Measurements from ENCODE around the gene EPS15.
"Not testable (repeated sequence)": the region's sequence is repeated elsewhere in the genome, so short reads cannot be mapped to it uniquely, and the experiment has no call there.

EPS15 gene

DNA sequence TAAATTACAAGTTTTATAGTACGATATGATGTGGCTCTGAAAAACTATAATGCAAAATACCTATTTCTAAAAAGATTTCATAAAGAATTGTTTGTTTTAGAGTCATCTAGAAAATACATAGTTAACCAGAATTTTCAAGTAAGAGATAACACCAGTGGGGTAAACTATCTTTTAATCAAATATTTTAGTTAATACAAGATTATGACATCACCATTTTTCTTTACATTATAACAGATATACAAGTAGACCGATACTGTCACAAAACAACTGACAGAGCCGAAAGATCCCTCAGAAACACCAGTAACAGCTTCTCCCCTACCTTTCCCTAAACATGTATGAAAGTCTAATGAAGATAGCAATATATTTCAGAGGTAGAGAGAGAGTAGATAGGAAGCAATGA, 54.2 kb downstream of the EPS15 start:
- DNase-seq (ENCODE audit: low read depth): no peak

DNA sequence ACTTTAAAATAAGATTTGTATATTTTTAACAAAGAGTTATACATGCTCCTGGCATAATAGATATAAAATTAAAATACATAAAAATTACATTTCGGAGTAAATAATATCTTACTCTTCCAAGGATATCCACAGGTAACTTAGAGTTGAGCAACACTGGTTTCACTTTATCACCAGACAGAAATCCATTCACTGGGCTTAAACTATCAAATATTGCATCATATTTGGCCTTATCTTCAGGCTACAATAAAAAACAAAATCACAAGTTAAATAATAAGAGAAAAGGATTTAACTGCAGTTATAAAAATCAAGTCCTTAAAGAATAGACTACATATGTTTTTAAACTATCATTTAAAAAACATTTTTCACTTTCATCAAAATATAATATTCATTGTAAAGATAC, 55.5 kb downstream of the EPS15 start:
- no peak for DNase-seq (ENCODE audit: low read depth)

DNA sequence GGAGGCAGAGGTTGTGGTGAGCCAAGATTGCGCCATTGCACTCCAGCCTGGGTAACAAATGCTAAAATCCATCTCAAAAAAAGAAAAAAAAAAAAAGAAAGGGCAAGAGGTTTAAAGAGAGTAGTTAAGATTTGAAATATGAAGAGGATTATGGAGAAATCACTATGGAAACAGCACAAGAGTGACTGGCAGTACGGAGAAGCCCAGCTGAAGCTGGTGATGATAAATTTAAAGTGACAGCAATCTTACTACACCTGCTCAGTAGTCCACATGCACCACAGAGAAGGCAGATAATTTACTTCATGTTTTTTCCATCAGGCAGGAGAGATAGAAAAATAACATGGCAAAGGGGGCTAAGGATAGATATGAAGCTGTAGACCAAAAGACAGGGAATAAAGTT, 56.8 kb downstream of the EPS15 start:
- not testable (repeated sequence) for DNase-seq (ENCODE audit: low read depth)

DNA sequence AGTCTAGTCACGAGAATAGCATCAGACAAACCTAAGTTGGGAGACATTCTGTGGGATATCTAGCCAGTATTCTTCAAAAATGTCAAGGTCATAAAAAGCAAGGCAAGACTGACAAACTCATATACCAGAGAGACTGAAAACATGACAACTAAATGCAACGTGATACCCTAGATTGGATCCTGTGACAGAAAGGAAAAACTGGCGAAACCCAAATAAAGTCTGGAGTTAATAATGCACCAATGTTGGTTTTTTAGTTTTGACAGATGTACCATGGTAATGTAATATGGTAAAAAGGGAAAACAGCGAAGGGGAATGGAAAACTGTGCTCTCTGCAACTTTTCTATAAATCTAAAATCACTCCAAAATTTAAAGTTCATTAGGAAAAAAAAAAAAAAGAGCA, 64.5 kb downstream of the EPS15 start:
- DNase-seq (ENCODE audit: low read depth): peak; percentile 24

DNA sequence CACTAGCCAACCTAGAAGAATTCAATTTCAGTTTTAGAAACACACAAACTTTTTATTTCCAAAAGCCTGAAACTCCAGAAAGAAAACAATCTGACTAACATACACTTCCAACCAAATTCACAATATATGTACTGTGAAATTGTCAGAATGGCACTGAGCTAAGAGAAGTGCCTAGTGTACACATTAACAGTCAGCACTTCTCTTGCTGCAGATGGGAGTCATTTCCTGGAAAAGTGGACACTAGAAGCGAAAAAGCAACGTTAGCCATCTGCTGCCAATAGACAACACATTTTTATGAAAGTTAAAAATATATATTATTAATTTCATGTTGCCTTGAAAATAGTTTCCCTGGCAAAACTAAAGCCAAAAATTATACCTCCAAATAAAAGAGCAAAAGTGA, 66.1 kb downstream of the EPS15 start:
- no peak for DNase-seq (ENCODE audit: low read depth)

DNA sequence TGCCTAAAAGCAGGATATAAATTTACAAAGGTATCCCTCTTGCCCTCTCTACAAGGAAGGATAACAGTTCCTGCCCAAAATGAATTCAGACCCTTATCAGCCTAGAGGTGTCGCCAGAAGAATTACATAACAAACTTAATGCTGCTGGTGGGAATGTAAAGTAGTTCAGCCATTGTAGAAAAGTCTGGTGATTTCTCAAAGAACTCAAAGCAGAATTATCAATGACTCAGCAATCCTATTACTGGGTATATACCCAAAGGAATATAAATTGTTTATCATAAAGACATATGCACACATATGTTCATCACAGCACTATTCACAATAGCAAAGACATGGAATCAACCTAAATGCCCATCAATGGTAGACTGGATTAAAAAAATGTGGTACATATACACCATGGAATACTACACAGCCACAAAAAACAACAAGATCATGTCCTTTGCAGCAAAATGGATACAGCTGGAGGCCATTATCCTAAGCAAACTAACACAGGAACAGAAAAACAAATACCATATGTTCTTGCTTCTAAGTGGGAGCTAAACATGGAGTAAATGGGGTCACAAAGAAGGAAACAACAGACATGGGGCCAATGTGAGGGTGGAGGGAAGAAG, 70.1 kb downstream of the EPS15 start:
- not testable (repeated sequence) for DNase-seq (ENCODE audit: low read depth)

DNA sequence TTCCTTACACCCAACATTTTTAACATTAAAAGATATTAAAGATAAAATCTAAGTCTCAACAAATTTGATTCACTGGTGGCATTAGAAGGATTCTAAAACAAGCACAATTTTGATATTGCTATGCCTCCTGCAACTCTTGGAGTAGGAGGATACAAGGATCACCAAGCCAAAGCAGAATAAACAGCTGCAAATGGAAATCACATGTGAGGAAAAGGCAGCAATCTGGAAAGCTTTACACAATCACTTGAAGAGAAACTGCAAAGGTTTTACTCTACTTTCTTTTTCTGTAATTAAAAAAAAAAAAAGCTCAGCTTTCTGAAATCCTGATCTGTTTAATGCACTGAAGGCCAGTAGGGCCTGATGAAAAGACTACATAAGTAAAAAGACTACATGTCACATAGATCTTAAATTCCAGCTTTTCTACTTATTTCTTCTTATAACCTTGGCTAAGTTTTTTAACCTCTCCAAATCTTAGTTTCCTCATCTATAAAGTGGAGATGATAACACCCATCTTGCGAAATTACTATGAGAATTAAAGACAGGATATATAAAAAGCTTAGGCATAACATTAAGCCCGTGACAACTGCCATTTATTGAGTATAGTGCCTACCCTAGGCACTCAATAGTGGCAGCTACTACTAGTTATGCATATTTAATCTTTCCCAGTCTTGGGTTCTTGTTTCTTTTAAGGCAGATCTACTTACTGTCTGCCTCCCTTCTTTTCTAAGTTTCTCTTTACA, 73.5 kb downstream of the EPS15 start:
- DNase-seq (ENCODE audit: low read depth): peak; percentile 70

DNA sequence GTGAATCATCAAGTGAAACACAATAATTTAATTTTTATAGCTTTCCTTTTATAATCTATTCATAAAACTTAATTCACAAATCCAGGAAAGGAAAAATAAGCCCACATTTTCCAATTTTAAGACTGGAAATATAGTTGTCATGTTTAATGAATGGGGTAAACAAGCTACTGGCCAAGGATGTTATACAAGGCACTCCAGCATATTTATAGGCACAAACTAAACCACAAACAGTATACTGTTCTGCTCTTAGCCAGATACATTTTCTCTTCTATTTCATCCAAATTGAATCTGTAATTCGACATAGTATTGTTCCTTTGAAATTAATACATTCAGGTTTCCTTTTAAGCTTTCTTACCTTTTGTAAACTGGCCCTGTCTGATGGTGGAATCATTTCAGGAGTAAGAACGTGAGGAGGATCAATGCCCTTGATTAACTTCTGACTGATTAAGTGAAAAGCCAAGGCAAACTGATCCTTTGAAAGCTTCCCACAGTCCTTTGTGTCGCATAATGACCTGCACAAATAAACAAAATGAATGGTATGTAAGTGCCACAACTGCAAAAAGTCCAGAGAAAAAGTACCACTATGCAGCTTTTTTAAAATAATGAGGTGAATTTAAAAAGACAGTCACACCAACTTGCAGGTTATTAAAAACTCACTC, 74.4 kb downstream of the EPS15 start:
- DNase-seq (ENCODE audit: low read depth): no peak

DNA sequence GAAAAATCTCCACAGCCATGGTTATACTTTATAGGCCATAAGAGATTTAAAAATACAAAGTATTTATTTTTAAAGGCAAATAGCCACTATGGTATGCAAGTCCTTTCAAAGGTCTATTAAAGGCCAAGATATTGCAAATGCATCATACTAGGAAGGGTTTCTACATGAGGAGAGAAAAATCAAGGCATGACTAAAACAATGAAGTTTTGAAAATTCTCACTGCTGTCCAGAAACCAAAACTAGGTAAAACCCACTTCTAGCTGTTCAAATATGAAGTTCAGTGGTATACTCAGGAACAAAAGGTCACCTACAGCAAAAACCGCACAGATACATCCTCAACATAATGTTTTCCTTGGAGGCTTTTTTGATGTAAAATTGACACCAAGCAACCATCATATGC, 75.0 kb downstream of the EPS15 start:
- DNase-seq (ENCODE audit: low read depth): peak; percentile 3

DNA sequence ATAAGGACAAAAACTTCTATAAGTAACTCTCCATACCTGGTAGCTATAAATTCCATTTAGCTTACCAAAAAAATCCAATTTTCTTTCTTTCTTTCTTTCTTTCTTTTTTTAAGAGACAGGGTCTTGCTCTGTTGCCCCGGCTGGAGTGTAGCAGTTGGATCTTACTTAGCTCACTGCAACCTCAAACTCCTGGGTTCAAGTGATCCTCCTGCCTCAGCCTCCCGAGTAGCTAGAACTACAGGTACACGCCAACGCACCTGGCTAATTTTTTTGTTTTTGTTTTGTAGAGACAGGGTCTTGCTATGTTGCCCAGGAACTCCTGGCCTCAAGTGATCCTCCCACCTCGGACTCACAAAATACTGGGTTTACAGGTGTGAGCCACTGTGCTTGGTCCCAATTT, 75.5 kb downstream of the EPS15 start:
- no peak for DNase-seq (ENCODE audit: low read depth)

DNA sequence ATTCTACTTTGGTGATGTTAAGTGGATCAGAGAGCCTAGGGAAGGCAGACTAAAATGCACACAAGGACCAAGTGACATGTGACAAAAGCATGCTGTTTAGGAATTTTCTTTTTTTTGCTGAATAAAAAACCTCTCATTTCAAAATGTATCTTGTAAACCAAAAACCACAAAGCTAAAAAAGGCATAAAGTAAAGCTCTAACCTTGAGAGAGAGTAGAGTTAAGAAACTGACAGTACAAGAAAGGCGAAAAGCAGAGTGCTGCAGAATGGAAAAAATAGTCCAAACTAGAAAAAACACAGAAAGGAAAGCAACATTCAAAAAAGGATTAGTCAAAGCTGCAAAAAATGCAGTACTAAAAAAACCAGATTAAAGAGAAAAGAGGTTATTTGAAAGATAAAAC, 76.5 kb downstream of the EPS15 start:
- DNase-seq (ENCODE audit: low read depth): no peak

DNA sequence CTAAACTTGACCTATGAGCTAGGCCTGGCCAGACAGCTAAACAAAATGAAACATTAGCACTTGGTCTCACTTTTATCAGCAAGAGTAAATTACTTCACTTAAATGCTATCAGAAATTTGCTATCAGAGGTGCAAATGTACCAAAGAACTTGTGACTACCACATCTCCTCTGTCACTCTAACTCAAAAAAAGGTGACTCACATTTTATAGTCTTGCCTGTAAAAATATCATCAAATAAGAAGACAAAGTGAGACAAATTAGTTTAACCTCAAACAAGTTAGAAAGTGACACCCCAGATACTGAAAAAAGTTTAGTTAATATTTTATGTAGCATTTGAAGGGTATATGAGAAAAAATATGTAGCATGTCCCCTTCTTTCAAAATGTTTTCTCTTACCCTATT, 76.9 kb downstream of the EPS15 start:
- no peak for DNase-seq (ENCODE audit: low read depth)

DNA sequence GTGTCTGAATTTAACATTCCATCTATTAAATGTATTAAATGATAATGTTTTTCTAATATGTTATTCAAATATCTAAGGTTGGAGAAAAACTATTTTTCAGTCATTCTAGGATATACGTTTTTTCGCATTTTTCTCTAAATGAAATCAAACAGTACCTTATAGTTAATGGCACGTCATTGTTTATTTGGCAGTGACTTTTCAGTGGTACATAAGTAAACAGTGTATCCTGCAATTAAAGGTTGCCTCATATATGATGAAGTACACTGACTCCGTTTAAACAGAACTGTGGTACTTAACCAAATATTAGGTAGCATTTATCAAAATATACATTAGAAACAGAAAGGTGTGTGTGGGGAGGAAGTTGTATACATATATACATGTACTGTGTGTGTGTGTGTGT, 79.2 kb downstream of the EPS15 start:
- no peak for DNase-seq (ENCODE audit: low read depth)

DNA sequence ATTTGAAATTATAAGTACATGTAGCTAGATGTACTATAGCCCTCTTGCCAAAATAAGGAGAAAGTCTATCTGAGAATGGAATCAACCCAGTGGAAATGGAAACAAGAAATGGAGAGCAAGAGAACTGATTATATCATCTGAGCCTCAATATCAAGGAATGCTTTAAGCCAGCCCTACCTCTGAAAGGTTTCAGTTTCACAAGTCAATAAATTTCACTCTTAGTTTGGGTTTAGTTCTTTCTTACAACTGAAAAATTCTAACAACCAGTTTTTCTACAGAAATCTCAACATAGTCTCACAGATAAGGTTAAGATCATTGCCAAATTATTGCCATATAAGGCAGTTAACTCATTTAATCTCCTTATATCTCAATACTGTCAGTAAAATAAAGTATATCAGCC, 80.0 kb downstream of the EPS15 start:
- no peak for DNase-seq (ENCODE audit: low read depth)

DNA sequence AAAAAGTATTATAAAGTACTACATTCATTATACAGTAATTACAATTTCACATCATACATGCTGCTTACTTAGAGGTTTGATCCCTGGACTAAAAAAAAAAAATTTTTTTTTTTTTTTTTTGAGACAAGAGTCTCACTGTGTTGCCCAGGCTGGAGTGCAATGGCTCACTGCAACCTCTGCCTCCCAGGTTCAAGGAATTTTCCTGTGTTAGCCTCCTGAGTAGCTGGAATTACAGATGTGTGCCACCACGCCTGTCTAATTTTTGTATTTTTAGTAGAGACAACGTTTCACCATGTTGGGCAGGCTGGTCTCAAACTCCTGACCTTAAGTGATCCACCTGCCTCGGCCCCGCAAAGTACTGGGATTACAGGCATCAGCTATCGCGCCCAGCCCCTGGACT, 81.7 kb downstream of the EPS15 start:
- DNase-seq (ENCODE audit: low read depth): not testable (repeated sequence)

DNA sequence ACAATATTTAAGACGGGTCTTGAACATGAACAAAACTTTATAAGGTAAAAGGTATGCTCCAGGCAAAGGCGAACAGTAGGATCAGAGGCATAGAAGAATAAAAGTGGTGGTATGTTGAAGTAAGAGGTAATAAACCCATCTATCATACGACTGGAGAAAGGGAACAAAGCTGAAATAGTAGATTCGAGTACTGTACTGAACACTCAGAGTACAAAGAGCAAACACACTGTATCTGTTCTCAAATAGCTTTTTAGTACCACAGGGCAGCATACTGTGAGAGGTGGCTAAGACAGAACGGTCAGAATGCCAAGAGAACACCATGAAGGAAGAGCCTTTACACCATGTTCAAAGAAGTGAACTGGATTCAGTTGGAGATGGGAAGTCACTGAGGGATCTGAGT, 83.2 kb downstream of the EPS15 start:
- DNase-seq (ENCODE audit: low read depth): no peak

DNA sequence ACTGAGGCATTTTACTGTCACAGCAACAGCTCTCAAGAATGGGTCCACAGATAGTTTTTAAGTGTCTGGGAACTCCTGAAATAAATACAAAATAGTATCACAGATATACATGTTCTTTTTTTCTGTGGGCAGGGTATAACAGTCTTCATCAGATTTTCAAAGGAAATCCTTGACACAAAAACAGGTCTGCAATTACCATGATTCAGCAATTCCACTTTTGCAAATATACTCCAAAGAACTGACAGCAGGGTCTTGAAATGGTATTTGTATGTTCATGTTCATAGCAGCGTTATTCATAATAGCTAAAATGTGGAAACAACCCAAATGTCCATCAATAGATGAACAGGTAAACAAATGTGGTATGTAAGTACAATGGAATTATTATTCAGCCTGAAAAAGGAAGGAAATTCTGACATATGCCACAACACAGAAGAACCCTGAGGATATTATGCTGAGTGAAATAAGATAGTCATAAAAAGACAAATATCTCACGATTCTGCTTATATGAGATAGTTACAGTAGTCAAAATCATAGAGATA, 85.0 kb downstream of the EPS15 start:
- DNase-seq (ENCODE audit: low read depth): no peak

DNA sequence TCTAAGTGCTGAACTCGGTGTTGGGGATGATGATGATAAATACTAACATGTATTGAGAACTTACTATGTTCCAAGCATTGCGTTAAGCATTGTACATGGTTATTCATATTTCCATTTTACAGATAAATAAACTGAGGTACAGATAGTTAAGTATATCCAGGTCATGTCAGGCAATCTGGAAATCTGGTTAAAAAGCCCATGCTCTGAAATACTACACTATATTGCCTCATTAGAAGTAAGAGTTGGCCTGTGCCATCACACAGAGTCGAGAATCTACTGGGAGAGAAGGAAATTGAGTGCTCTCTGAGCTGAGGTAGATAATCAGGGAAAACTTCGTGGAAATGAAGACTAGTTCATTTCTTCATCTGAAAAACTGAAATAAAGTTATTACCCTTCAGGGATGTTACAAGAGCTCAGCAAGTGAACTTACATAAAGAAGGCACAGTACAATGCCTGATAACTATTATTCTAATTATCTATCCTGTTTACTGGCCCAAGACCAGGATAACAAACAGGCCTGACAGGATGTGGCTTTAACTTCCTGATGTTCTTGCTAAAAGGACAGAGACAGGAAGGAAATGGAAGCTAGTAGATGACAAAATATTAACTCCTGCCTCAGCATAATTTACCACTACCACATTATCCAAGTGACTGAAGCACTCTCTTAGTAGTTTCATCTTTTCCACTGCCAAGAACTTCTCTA, 85.6 kb downstream of the EPS15 start:
- DNase-seq (ENCODE audit: low read depth): peak; percentile 10

DNA sequence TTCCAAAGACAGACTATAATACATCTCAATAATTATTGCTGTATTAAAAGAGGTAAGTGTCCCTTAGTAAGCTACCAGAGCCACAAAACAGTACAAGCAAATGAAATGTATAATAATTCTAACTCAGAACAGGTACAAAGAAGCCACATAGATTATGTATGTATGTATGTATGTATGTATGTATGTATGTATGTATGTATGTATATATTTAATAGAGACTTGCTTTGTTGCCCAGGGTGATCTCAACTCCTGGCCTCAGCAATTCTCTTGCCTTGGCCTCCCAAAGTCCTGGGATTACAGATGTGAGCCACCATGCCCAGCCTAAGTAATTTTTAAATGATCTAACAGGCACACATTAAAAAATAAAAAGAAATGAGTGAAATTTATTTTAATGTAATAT, 86.9 kb downstream of the EPS15 start:
- no peak for DNase-seq (ENCODE audit: low read depth)

DNA sequence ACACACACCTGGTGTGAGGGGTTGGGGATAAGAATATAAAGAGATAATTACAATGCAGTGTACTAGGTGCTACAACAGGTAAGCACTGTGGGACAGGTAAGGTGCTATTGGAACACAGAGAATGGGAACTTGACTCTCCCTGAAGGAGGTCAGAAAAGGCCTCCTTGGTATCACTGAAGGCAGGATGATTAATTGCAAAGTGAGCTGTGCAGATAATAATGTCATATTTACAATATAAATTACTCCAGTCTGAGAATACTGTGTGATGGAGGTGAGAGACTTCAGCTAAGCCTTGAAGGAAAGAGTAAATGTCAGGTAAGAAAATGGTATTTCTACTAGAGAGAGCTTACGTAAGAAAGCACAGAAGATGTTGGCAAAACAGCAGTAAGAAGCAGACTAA, 91.6 kb downstream of the EPS15 start:
- DNase-seq (ENCODE audit: low read depth): no peak

DNA sequence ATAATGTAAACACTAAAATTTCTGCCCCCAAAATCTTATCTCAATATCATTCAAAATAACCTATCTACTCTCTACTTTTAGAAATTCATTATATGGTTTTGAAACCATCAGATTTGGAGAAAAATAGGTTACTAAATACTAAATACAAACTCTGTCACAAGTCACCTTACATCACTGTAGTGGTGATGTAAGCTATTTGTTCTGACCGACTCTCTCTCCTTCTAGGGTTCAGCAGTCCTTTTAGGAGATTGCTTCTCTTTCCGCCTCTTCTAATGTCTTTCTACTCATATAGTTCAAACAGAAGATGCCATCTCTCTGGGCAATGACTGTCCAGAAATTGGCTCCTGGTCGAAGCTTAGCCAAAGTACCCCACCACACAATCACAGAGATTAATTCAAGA, 93.1 kb downstream of the EPS15 start:
- DNase-seq (ENCODE audit: low read depth): no peak

DNA sequence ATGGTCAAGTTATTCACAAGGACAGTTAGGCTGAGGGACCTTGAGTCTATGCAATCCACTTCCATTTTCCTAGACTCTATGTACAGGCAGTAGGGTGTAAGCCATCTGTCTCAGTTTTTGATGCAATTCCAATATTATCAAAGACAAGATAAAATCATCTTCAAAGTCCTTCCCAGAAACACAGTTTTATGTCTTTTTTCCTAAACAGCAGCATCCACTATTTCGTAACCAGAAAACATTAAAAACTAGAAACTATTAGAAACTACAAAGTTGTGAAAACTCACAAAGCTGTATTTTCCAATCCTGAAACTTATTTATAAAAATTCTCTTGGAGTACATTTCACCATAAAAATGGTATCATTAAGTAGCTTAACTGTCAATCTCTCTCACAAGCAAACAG, 93.8 kb downstream of the EPS15 start:
- DNase-seq (ENCODE audit: low read depth): no peak

Measured in fibroblast of gingiva (primary cell).